AG09319 (cell line): ENCODE data around the gene WDR73.

Experiments
- DNase-seq: peaks from one replicate; pipeline ENCODE4 v3.0.0-alpha.2; 2010; ENCODE audit warnings: low read depth; ENCODE audit errors: extremely low read depth
- CTCF ChIP-seq: IDR thresholded peaks from 2 replicates; pipeline ENCODE4 v1.5.1; 2011; ENCODE audit warnings: low read depth, mild to moderate bottlenecking, inconsistent platforms, low read length, moderate library complexity

The WDR73 gene

GRCh38 chr15:84668221-84668982 is 14.3 kb upstream of the WDR73 start:
- no peak for DNase-seq
- TF ChIP-seq CTCF: no peak

GRCh38 chr15:84666373-84666772 is 12.3 kb upstream of the WDR73 start:
- no peak for TF ChIP-seq CTCF
- DNase-seq: no peak

- no peak for DNase-seq
- no peak for TF ChIP-seq CTCF
Measured at GRCh38 chr15:84661001-84661400, 6.9 kb upstream of the WDR73 start.

- TF ChIP-seq CTCF: no peak
- DNase-seq: no peak
Measured at GRCh38 chr15:84659904-84660781, 6.1 kb upstream of the WDR73 start.

GRCh38 chr15:84658788-84659411 is 4.8 kb upstream of the WDR73 start:
- no peak for TF ChIP-seq CTCF
- no peak for DNase-seq

- DNase-seq: peak; percentile 39
- peak; percentile 64 for TF ChIP-seq CTCF
Measured at GRCh38 chr15:84658080-84658787, 4.2 kb upstream of the WDR73 start, which contains the start of gene NMB. NMB (minus strand) TSS chr15:84658199; CDS start chr15:84658152, 47 bp downstream.
